Endothelial cell of umbilical vein (primary cell): ENCODE measurements around the gene MYLIP. TPM values are rescaled to one million over a fixed set of nuclear protein-coding genes. Genes with fewer than 3 reads are reported as not detected.

Source experiments
- BruUV-seq: library from RNA; stranded (reverse); fragments of 400-500 nt; replicated peaks from 2 replicates; lab custom pipeline; 2021; lab: Mats Ljungman, UMichigan
- CTCF ChIA-PET: fragments of 300-600, 350-600 bp; sonication (Branson Sonifier 250); formaldehyde crosslinking; loops from one replicate; lab custom pipeline; 2021; ENCODE audit warnings: antibody characterized with exemption, inconsistent platforms; lab: Charles Lee
- POLR2A ChIA-PET: fragments of 300-600, 350-600 bp; sonication (Branson Sonifier 250); formaldehyde crosslinking; loops from one replicate; lab custom pipeline; 2021; ENCODE audit warnings: antibody characterized with exemption, inconsistent platforms; lab: Charles Lee
- DNase-seq: peaks from one replicate; pipeline ENCODE4 v3.0.0-alpha.2; 2011; ENCODE audit warnings: low read depth, low spot score
- FAIRE-seq: peaks from 2 replicates; lab custom pipeline; 2011; peaks lifted over from hg19 to GRCh38; lab: Jason Lieb, UNC
- H2AFZ ChIP-seq: 2 replicates; pipeline ENCODE4 v1.6.0; 2012; ENCODE audit warnings: low read depth, low read length, control low read depth, inconsistent platforms
- H3K27ac ChIP-seq: 2 replicates; pipeline ENCODE4 v1.5.1; 2011; ENCODE audit warnings: low read depth, mild to moderate bottlenecking, control low read depth, low read length, moderate library complexity; ENCODE audit not compliant: insufficient read depth
- H3K27me3 ChIP-seq, 2 experiments: 2 replicates each; pipeline versions ENCODE4 v1.6.0 to v1.6.1; 2011; ENCODE audit warnings: low read length in 2 of 2, mixed read lengths in 1 of 2; ENCODE audit not compliant: control insufficient read depth in 2 of 2, insufficient read depth in 2 of 2
- H3K36me3 ChIP-seq, 2 experiments: 2 replicates in 1 of 2; 3 replicates in 1 of 2; pipeline ENCODE4 v1.5.1; 2011; ENCODE audit warnings: low read length in 2 of 2, mild to moderate bottlenecking in 1 of 2, moderate library complexity in 1 of 2; ENCODE audit not compliant: control insufficient read depth in 2 of 2, insufficient read depth in 2 of 2; ENCODE audit errors: extremely low read depth in 1 of 2
- H3K4me1 ChIP-seq: 3 replicates; pipeline ENCODE4 v1.5.1; 2011; ENCODE audit warnings: mild to moderate bottlenecking, low read length; ENCODE audit not compliant: control insufficient read depth, insufficient read depth; ENCODE audit errors: extremely low read depth
- H3K4me2 ChIP-seq: 2 replicates; pipeline ENCODE4 v1.6.1; 2011; ENCODE audit warnings: low read length, control low read depth, mixed read lengths; ENCODE audit not compliant: insufficient read depth
- H3K4me3 ChIP-seq, 3 experiments: fragments of 200-600 bp in 1 of 3; sonication (generic), shearing (Covaris generic) in 1 of 3; replicated peaks in 1 of 3; 2 replicates each; pipeline ENCODE4 v1.5.1; 2011 to 2016; ENCODE audit warnings: control low read depth in 3 of 3, low read length in 3 of 3, mild to moderate bottlenecking in 2 of 3, inconsistent platforms in 1 of 3, low read depth in 1 of 3, moderate library complexity in 1 of 3; ENCODE audit not compliant: insufficient read depth in 1 of 3
- H3K79me2 ChIP-seq: 2 replicates; pipeline ENCODE4 v1.6.0; 2012; ENCODE audit warnings: low read length, inconsistent platforms; ENCODE audit not compliant: control insufficient read depth, insufficient read depth
- H3K9ac ChIP-seq: replicated peaks from 2 replicates; pipeline ENCODE3; 2011; ENCODE audit warnings: low read length, control low read depth; ENCODE audit not compliant: insufficient read depth; ENCODE audit errors: extremely low read depth
- H3K9me1 ChIP-seq: replicated peaks from 3 replicates; pipeline ENCODE4 v1.6.0; 2011; ENCODE audit warnings: mild to moderate bottlenecking, low read length; ENCODE audit not compliant: control insufficient read depth, insufficient read depth; ENCODE audit errors: extremely low read depth
- H3K9me3 ChIP-seq: replicated peaks from 2 replicates; pipeline ENCODE4 v1.5.1; 2012; ENCODE audit warnings: low read length, inconsistent platforms; ENCODE audit not compliant: control insufficient read depth, insufficient read depth
- H4K20me1 ChIP-seq: replicated peaks from 2 replicates; pipeline ENCODE3; 2011; ENCODE audit warnings: mild to moderate bottlenecking, low read length; ENCODE audit not compliant: control insufficient read depth, insufficient read depth; ENCODE audit errors: extremely low read depth
- EZH2 ChIP-seq: IDR thresholded peaks from 2 replicates; pipeline ENCODE4 v1.6.1; 2012; ENCODE audit warnings: borderline replicate concordance, low read depth, mild to moderate bottlenecking, moderate library complexity, low read length, inconsistent platforms; ENCODE audit not compliant: severe bottlenecking
- GATA2 ChIP-seq: IDR thresholded peaks from 2 replicates; pipeline ENCODE4 v1.7.0; 2011; ENCODE audit warnings: low read depth, mild to moderate bottlenecking, moderate library complexity, mixed read lengths, low read length; ENCODE audit not compliant: insufficient read length, insufficient read depth
- JUN ChIP-seq: IDR thresholded peaks from 2 replicates; pipeline ENCODE4 v1.6.1; 2011; ENCODE audit warnings: borderline replicate concordance, low read depth; ENCODE audit not compliant: insufficient read length, insufficient read depth
- MAX ChIP-seq: IDR thresholded peaks from 2 replicates; pipeline ENCODE4 v1.6.1; 2011; ENCODE audit not compliant: insufficient read depth, insufficient read length
- MYC ChIP-seq: IDR thresholded peaks from one replicate; pipeline ENCODE4 v1.6.1; 2011; ENCODE audit warnings: mild to moderate bottlenecking, low read depth, low read length
- POLR2A ChIP-seq: IDR thresholded peaks from 2 replicates; pipeline ENCODE4 v1.6.1; 2012; ENCODE audit warnings: low read depth, mild to moderate bottlenecking, control low read depth, low read length
- POLR2AphosphoS5 ChIP-seq: IDR thresholded peaks from 2 replicates; pipeline ENCODE4 v1.6.1; 2012; ENCODE audit warnings: low read depth, mild to moderate bottlenecking, control low read depth, low read length, moderate library complexity; ENCODE audit not compliant: insufficient read depth
- dilution Hi-C: fragments of 300-500 bp; cut with MboI; formaldehyde crosslinking; loops from one replicate; pipeline ENCODE4 v1.15.0; 2019; ENCODE audit warnings: low sequenced_read_pairs; ENCODE audit not compliant: extremely low pct_ligation_motif_present
- intact Hi-C: fragments of 100-400 bp; cut with micrococcal nuclease; formaldehyde crosslinking; loops from one replicate; pipeline ENCODE4 v1.10.0; 2022
- polyA plus RNA-seq, 4 experiments: library from polyadenylated mRNA; depleted of rRNA in 3 of 4; stranded (reverse) in 3 of 4; unstranded in 1 of 4; fragments of >200 nt; gene quantifications; 2 replicates each; pipeline versions ENCODE4 v1.2.1 to v1.2.3, GENCODE V29; 2011 to 2012; ENCODE audit warnings: missing spikeins in 1 of 4
- total RNA-seq: library from RNA; stranded (reverse); gene quantifications from 2 replicates; pipeline ENCODE4 v1.2.3, GENCODE V29; 2021
- TF ChIP-seq, protein P1 (sequence below), 2 donors: IDR thresholded peaks; 1 replicate in 1 of 2; 2 replicates in 1 of 2; pipeline ENCODE4 v1.5.1; 2011; ENCODE audit warnings: low read length in 2 of 2, mild to moderate bottlenecking in 2 of 2, moderate library complexity in 2 of 2, control low read depth in 1 of 2, inconsistent platforms in 1 of 2, low read depth in 1 of 2; ENCODE audit not compliant: insufficient read depth in 1 of 2; ENCODE audit errors: extremely low read depth in 1 of 2

Gene MYLIP
- total and polyA plus RNA-seq, 2 donors (not counting 3 experiments of a cell fraction or from before 2014, with no cell fraction given), result 16.9 to 19.2 TPM

- ChIA-PET POLR2A (no interaction called here), CTCF (interaction anchor here (3.0 kb wide), 1 partner anchor 464 kb away, joined by 10 read pairs; no protein-coding TSS in a partner anchor)
- no peaks in the 10 kb centered on the region for H3K9me3 ChIP-seq
- dilution Hi-C loops, result no loop called here
- no peak overlapping the region for H3K4me2 ChIP-seq
- no peak overlapping the region for H3K4me3 ChIP-seq
- intact Hi-C loops, result no loop called here
- H3K27ac ChIP-seq, result no peak overlapping the region
- H3K27me3 ChIP-seq, result no peaks in the 10 kb centered on the region
- peaks cover 0 to 2% of the 10 kb centered on the region in 2 experiments for H3K36me3 ChIP-seq
- no peaks in the 10 kb centered on the region for H4K20me1 ChIP-seq
- no peaks in the 10 kb centered on the region for H3K4me1 ChIP-seq
- no peak overlapping the region for H3K9ac ChIP-seq
- BruUV-seq, result no TSS peak
- H3K9me1 ChIP-seq, result no peaks in the 10 kb centered on the region
- DNase-seq, result no peak
- TF ChIP-seq JUN, result no peak
- TF ChIP-seq POLR2AphosphoS5, result no peak
- TF ChIP-seq EZH2, result no peak
- no peak for TF ChIP-seq MAX
- TF ChIP-seq, protein P1, sequence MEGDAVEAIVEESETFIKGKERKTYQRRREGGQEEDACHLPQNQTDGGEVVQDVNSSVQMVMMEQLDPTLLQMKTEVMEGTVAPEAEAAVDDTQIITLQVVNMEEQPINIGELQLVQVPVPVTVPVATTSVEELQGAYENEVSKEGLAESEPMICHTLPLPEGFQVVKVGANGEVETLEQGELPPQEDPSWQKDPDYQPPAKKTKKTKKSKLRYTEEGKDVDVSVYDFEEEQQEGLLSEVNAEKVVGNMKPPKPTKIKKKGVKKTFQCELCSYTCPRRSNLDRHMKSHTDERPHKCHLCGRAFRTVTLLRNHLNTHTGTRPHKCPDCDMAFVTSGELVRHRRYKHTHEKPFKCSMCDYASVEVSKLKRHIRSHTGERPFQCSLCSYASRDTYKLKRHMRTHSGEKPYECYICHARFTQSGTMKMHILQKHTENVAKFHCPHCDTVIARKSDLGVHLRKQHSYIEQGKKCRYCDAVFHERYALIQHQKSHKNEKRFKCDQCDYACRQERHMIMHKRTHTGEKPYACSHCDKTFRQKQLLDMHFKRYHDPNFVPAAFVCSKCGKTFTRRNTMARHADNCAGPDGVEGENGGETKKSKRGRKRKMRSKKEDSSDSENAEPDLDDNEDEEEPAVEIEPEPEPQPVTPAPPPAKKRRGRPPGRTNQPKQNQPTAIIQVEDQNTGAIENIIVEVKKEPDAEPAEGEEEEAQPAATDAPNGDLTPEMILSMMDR (IDR thresholded peaks at IDR 0.05; ENCODE audit: extremely low read depth in 1 of 2, insufficient read depth in 1 of 2, low read depth in 1 of 2, low read length in 2 of 2), result no peak
- no peak for TF ChIP-seq POLR2A
- TF ChIP-seq MYC, result no peak
- no peak for TF ChIP-seq GATA2
- H3K79me2 ChIP-seq, result no peaks in the 10 kb centered on the region
- FAIRE-seq, result peak; percentile 47
- no peak overlapping the region for H2AFZ ChIP-seq
Observed at GRCh38 chr6:16154904-16155303, 26.0 kb downstream of the MYLIP start.
